Measurements from ENCODE around the gene GPC5. TPM values are rescaled to one million over a fixed set of nuclear protein-coding genes. Genes with fewer than 3 reads are reported as not detected.

GPC5 gene
- total RNA-seq, 3 donors from 2014 or later: 0.51 to 1.2 TPM; not detected in 1

DNA sequence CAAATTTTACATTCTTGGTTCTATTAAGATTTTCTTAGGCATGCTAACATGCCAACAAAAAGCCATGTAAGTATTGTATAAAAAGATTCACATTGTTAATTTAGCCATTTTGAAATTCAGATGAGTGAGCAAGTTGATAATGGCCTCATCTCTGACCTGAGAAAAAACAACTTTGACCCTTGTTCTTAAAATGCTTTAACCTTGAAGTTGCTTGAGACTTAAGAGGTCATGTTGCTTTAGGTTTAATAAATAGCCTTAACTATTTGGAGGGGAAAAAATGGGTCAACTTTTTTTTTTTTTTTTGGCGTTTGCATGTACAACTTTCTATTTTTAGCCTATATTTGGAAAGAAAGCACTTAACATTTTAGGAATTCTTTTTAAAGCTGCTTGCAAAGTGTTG, 44.9 kb upstream of the GPC5 start:
- H3K9me3 ChIP-seq: no peaks in the 10 kb centered on the region
- DNase-seq (no peak), ATAC-seq (no peak)
- peaks cover 10% of the 10 kb centered on the region for H3K4me1 ChIP-seq (ENCODE audit: low read depth)
- intact Hi-C loops (cut with DNase I, micrococcal nuclease): no loop called here
- no peak overlapping the region for H3K4me3 ChIP-seq
- no peaks in the 10 kb centered on the region for H3K36me3 ChIP-seq (ENCODE audit: low read depth)
- TF ChIP-seq, protein P1, sequence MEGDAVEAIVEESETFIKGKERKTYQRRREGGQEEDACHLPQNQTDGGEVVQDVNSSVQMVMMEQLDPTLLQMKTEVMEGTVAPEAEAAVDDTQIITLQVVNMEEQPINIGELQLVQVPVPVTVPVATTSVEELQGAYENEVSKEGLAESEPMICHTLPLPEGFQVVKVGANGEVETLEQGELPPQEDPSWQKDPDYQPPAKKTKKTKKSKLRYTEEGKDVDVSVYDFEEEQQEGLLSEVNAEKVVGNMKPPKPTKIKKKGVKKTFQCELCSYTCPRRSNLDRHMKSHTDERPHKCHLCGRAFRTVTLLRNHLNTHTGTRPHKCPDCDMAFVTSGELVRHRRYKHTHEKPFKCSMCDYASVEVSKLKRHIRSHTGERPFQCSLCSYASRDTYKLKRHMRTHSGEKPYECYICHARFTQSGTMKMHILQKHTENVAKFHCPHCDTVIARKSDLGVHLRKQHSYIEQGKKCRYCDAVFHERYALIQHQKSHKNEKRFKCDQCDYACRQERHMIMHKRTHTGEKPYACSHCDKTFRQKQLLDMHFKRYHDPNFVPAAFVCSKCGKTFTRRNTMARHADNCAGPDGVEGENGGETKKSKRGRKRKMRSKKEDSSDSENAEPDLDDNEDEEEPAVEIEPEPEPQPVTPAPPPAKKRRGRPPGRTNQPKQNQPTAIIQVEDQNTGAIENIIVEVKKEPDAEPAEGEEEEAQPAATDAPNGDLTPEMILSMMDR (IDR thresholded peaks at IDR 0.05): no peak

DNA sequence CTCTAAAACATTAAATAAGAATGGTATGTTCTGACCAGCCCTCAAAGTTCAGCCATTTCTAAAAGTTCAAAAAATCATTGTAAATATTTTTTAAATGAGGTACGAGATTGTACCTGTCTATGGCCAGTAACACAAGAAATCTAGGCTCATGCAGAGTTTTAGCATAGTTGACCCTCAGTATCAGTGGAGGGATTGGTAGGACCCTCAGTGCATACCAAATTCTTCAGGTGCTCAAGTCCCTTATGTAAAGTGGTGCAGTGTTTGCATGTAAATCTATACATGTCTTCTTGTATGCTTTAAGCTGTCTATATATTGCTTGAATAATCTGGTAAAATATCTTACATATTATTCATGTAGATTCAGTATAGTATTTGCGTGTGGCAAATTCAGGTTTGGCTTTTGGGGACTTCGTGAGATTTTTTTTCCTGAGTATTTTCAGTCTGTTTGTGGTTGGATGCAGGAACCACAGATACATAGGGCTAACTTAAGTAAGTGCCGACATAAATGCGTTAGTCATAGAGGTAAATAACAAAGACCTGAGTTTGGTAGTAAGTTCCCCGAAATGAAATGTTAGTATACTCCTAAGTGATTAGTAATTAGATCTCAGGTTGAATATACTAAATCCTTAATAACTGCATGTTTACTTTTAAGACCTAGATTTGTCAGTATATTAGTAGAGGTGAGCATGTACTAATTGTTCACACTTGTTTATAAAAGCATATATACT, 43.2 kb upstream of the GPC5 start:
- ATAC-seq (no peak), DNase-seq (no peak)
- Histone ChIP-seq H3K9me3 (no peaks in the 10 kb centered on the region), H3K4me3 (no peak overlapping the region), H3K4me1 (ENCODE audit: low read depth) (peaks cover 2% of the 10 kb centered on the region), H3K36me3 (ENCODE audit: low read depth) (no peaks in the 10 kb centered on the region)
- intact Hi-C loops (cut with DNase I, micrococcal nuclease): no loop called here
- TF ChIP-seq, protein P1 (IDR thresholded peaks at IDR 0.05): no peak

DNA sequence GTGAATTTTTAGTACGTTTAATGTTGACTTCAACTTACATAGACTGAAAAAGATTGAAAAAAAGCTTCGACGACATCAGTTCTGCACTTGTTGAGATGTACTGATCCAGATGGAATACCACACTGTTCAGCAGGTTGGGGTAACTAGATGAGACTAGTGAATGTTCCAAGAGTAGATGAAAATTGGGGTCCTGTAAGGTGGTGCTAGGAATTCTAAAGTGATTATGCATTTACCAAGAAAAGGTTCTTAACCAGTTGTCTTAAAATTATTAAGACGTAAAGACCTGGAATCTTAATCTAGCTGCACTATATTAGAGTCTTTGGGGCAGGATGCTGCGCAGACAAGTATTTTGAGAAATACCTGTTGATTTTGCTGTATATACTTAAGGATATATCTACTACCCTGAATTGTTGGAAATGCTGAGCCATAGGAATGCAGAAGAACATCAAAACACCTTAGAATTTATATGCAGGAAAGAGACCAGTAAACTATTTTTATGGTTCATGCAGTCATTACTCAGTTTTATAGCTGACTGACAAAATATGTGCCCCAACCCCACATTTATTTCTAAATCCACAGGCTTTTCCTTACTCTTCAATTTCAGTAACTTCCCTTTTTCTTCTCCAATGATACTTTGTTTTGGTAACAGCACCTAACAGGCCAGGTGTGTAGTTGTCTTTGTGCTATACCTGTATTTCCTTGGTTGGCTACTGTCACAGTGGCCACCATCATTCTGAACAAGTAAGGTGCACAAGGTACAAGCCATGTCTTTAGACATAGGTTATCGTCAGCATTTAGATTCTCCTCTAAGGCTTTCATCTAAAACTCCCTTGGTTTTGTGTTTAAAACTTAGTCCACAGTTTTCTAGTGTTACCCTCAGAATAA, 42.4 kb upstream of the GPC5 start:
- Histone ChIP-seq H3K4me1 (ENCODE audit: low read depth) (no peaks in the 10 kb centered on the region), H3K36me3 (ENCODE audit: low read depth) (no peaks in the 10 kb centered on the region), H3K9me3 (no peaks in the 10 kb centered on the region), H3K4me3 (no peak overlapping the region)
- no peak for ATAC-seq
- intact Hi-C loops (cut with DNase I, micrococcal nuclease): no loop called here
- DNase-seq: no peak
- TF ChIP-seq, protein P1 (IDR thresholded peaks at IDR 0.05): no peak

DNA sequence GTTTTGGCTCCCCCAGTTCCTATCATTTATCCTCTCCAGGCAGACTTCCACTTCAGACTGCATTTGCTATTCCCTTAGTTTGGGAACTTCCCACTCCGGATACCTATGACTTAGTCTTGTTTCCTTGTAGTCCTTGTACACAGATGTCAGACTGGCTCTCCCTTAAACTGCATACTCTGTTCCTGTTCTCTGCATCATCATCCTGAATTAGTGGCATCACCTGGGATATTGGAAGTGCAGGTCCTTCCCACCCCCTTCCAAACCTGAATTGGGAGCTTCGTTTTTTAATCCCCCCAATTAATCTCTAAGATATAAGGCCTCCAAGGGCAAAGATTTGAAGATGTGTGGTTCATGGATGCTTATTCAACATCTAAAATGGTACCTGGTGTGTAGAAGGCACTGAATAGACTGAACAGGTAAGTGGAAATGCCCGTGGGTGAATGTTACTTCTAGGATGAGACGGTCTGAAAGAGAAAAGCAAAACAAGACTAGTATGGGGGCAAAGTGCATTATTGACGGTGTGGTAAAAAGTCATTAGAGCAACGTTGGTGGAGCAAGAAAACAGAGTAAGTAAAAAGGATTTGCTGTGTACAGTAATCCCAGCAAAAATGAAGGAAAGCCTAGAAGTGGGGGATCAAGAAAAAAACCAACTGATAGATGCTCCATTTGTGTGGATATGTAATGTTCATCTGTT, 41.4 kb upstream of the GPC5 start:
- no peaks in the 10 kb centered on the region for H3K4me1 ChIP-seq (ENCODE audit: low read depth)
- H3K4me3 ChIP-seq: no peak overlapping the region
- H3K36me3 ChIP-seq (ENCODE audit: low read depth): no peaks in the 10 kb centered on the region
- ATAC-seq: no peak
- TF ChIP-seq, protein P1 (IDR thresholded peaks at IDR 0.05): no peak
- H3K9me3 ChIP-seq: no peaks in the 10 kb centered on the region
- intact Hi-C loops (cut with DNase I, micrococcal nuclease): no loop called here
- no peak for DNase-seq

DNA sequence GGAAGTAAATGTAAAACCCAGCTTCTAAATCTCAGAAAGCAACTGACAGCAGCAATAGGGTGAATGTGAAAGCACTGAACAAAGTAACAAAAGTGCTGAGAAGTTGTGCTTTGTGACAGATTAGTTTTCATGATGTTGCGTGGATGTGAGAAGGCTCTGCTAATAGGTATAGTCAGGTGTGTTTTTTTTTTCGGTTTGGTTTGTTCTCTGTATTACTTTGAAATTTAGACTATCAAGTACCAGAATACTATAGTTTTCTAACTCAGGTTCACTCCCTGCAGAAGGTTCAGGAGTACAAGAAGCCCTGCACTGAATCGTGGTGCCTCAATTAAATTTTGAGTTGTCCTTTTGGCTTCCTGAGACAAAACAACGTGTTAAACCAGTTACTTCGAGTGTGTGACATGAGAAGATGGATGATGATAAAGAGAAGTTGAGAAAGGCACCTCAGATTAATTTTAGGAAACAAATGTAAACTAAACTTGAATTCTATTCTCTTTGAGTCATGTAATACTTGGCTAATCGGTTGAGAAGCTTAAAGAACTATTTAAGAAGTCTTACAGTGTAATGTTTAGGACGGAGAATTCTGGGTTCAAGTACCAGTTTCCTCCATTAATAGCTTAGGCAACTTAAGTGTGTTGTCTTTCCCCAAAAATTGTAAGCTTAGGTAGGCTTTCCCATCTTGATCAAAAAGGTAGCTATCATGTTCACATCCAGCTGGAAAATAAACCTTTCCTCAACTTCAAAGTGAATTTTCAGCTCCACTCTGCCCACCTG, 40.6 kb upstream of the GPC5 start:
- Histone ChIP-seq H3K9me3 (no peaks in the 10 kb centered on the region), H3K4me1 (ENCODE audit: low read depth) (no peaks in the 10 kb centered on the region), H3K36me3 (ENCODE audit: low read depth) (no peaks in the 10 kb centered on the region), H3K4me3 (no peak overlapping the region)
- TF ChIP-seq, protein P1 (IDR thresholded peaks at IDR 0.05): no peak
- DNase-seq (no peak), ATAC-seq (no peak)
- intact Hi-C loops (cut with DNase I, micrococcal nuclease): no loop called here

Measured in mucosa of descending colon (tissue), 3 donors.